ENCODE data around the gene SMAD3.

GRCh38 chr15:67068710-67069400 is 3.5 kb downstream of the SMAD3 start:
- TF ChIP-seq POLR2A (IDR thresholded peaks at IDR 0.05; ENCODE audit: low read depth, low read length) (0 out of 2 replicates have a peak, but pooled peaks have one; percentile 1), RFX5 (IDR thresholded peaks at IDR 0.05; ENCODE audit: low read depth, low read length) (no peak), NFE2L2 (IDR thresholded peaks at IDR 0.05; ENCODE audit: low read depth, low read length) (no peak)
- TF ChIP-seq, protein P1, sequence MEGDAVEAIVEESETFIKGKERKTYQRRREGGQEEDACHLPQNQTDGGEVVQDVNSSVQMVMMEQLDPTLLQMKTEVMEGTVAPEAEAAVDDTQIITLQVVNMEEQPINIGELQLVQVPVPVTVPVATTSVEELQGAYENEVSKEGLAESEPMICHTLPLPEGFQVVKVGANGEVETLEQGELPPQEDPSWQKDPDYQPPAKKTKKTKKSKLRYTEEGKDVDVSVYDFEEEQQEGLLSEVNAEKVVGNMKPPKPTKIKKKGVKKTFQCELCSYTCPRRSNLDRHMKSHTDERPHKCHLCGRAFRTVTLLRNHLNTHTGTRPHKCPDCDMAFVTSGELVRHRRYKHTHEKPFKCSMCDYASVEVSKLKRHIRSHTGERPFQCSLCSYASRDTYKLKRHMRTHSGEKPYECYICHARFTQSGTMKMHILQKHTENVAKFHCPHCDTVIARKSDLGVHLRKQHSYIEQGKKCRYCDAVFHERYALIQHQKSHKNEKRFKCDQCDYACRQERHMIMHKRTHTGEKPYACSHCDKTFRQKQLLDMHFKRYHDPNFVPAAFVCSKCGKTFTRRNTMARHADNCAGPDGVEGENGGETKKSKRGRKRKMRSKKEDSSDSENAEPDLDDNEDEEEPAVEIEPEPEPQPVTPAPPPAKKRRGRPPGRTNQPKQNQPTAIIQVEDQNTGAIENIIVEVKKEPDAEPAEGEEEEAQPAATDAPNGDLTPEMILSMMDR (conservative IDR thresholded peaks at IDR 0.05; ENCODE audit: low read depth, low read length): no peak
